Activated T-helper 17 cell treated with anti-CD3 and anti-CD28 coated beads, Interleukin-2, amount 50 U/mL, for 72 hours (primary cell): ENCODE data around the gene CD2AP. TPM values are rescaled to one million over a fixed set of nuclear protein-coding genes. Genes with fewer than 3 reads are reported as not detected.
"Not testable (repeated sequence)": the region's sequence is repeated elsewhere in the genome, so short reads cannot be mapped to it uniquely, and the experiment has no call there.

Experiments used
- ATAC-seq: fragments of 150-1000 bp; cut with Tn5 transposase; replicated peaks from 2 replicates; pipeline ENCODE4 v1.10.0; 2021; ENCODE audit warnings: mild to moderate bottlenecking, moderate library complexity
- H3K27ac Mint-ChIP-seq: one replicate; pipeline ENCODE4 v1.8.0; 2022; ENCODE audit warnings: mixed read lengths
- H3K27me3 Mint-ChIP-seq: one replicate; pipeline ENCODE4 v1.8.0; 2022; ENCODE audit warnings: mixed read lengths
- H3K36me3 Mint-ChIP-seq: one replicate; pipeline ENCODE4 v1.8.0; 2022; ENCODE audit warnings: low read depth, mild to moderate bottlenecking, mixed read lengths
- H3K4me1 Mint-ChIP-seq: one replicate; pipeline ENCODE4 v1.8.0; 2022; ENCODE audit warnings: mixed read lengths
- H3K4me3 Mint-ChIP-seq: one replicate; pipeline ENCODE4 v1.8.0; 2022; ENCODE audit warnings: mild to moderate bottlenecking, mixed read lengths
- H3K9me3 Mint-ChIP-seq: one replicate; pipeline ENCODE4 v1.8.0; 2022; ENCODE audit warnings: mixed read lengths
- total RNA-seq, 2 donors: library from RNA; stranded (reverse); gene quantifications; one replicate each; pipeline ENCODE4 v1.2.3, GENCODE V29; 2022

The CD2AP gene
- total RNA-seq = 10 to 100 TPM; 23.2 to 28.8 TPM

GRCh38 chr6:47477497-47478232 lies at the start of gene CD2AP:
CD2AP (plus strand) TSS chr6:47477789; CDS start chr6:47478245, 456 bp downstream.
- H3K36me3 Mint-ChIP-seq = peaks cover 6% of the 10 kb centered on the region
- H3K27ac Mint-ChIP-seq = peak within 1 kb of the TSS; percentile 99
- no peaks in the 10 kb centered on the region for H3K27me3 Mint-ChIP-seq
- peak within 1 kb of the TSS; percentile 100 for H3K4me3 Mint-ChIP-seq
- H3K4me1 Mint-ChIP-seq = peaks cover 7% of the 10 kb centered on the region
- no peaks in the 10 kb centered on the region for H3K9me3 Mint-ChIP-seq
- peak; percentile 87 for ATAC-seq

GRCh38 chr6:47428288-47428687 lies 49.3 kb upstream of the CD2AP start:
- Mint-ChIP-seq H3K36me3 (no peaks in the 10 kb centered on the region), H3K27ac (no peak overlapping the region), H3K27me3 (no peaks in the 10 kb centered on the region), H3K4me3 (no peak overlapping the region), H3K9me3 (peaks cover 16% of the 10 kb centered on the region), H3K4me1 (no peaks in the 10 kb centered on the region)
- no peak for ATAC-seq

DNA sequence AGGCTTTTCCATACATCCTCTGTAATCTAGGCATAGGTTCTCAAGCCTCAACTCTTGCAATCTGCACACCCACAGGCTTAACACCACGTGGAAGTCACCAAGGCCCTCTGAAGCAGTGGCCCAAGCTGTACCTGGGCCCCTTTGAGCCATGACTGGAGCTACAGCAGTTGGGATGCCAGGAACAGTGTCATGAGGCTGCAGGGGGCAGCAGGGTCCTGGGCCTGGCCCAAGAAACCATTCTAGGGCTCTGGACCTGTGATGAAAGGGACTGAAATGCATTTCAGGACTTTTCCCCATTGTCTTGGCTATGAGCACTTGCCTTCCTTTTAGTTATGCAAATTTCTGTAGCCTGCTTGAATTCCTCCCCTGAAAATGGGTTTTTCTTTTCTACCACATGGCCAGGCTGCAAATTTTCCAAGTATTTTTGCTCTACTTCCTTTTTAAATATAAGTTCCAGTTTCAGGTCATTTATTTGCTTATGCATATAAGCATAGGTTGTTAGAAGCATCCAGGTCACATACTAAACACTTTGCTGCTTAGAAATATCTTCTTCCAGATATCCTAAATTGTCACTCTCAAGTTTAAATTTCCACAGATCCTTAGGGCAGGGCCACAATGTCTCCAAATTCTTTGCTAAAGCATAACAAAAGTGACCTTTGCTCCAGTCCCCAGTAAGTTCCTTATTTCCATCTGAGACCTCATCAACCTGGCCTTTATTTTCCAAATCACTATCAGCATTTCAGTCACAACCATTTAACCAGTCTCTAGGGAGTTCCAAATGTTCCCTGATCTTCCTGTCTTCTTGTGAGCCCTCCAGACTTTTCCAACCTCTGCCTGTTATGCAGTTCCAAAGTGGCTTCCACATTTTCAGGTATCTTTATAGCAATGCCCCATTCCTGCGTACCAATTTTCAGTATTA lies 48.6 kb upstream of the CD2AP start:
- H3K27ac Mint-ChIP-seq = no peak overlapping the region
- H3K4me3 Mint-ChIP-seq = no peak overlapping the region
- no peaks in the 10 kb centered on the region for H3K36me3 Mint-ChIP-seq
- no peaks in the 10 kb centered on the region for H3K27me3 Mint-ChIP-seq
- peaks cover 16% of the 10 kb centered on the region for H3K9me3 Mint-ChIP-seq
- no peak for ATAC-seq
- H3K4me1 Mint-ChIP-seq = no peaks in the 10 kb centered on the region

- no peak overlapping the region for H3K27ac Mint-ChIP-seq
- no peaks in the 10 kb centered on the region for H3K36me3 Mint-ChIP-seq
- no peak for ATAC-seq
- H3K27me3 Mint-ChIP-seq = no peaks in the 10 kb centered on the region
- peaks cover 4% of the 10 kb centered on the region for H3K9me3 Mint-ChIP-seq
- H3K4me3 Mint-ChIP-seq = no peak overlapping the region
- H3K4me1 Mint-ChIP-seq = no peaks in the 10 kb centered on the region
Measured at GRCh38 chr6:47434372-47435253, 43.0 kb upstream of the CD2AP start.

GRCh38 chr6:47435254-47435612 lies 42.4 kb upstream of the CD2AP start:
- H3K36me3 Mint-ChIP-seq = no peaks in the 10 kb centered on the region
- no peak overlapping the region for H3K4me3 Mint-ChIP-seq
- ATAC-seq = no peak
- no peak overlapping the region for H3K27ac Mint-ChIP-seq
- no peaks in the 10 kb centered on the region for H3K27me3 Mint-ChIP-seq
- H3K9me3 Mint-ChIP-seq = peaks cover 3% of the 10 kb centered on the region
- H3K4me1 Mint-ChIP-seq = no peaks in the 10 kb centered on the region

GRCh38 chr6:47437592-47437991 lies 40.0 kb upstream of the CD2AP start:
- Mint-ChIP-seq H3K27me3 (no peaks in the 10 kb centered on the region), H3K27ac (no peak overlapping the region)

DNA sequence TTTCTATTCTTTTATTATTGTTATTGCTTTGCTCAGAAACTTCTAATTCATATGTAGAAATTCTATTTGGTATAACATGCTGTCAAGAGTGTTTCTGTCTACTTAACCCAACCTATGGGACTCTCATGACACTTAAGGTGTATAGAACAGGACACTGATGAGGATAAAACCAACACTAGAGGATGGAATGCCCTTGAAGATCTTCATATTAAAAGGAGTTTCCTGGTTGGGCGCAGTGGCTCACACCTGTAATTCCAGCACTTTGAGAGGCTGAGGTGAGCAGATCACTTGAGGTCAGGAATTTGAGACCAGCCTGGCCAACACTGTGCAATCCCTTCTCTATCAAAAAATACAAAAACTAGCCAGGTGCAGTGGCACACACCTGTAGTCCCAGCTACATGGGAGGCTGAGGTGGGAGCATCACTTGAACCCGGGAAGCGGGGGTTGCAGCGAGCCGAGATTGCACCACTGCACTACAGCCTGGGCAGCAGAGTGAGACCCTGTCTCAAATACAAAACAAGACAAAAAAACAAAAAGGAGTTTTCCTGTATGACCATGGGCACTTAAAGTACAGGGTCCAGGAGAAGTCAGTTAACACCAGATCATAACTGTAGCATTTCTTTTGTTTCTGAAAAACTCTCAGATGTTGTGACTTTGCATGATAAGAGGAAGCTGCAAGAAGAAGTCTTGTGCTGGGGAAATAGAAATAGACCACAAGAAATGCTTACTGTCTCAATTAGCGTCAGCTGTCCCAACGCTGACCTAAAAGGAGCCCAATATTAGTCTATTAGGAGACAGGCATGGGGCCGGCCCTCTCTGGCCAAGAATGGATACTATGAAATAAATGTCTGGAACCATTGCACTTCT lies 38.9 kb upstream of the CD2AP start:
- Mint-ChIP-seq H3K27me3 (no peaks in the 10 kb centered on the region), H3K9me3 (no peaks in the 10 kb centered on the region), H3K4me3 (no peak overlapping the region), H3K4me1 (no peaks in the 10 kb centered on the region), H3K27ac (no peak overlapping the region), H3K36me3 (no peaks in the 10 kb centered on the region)
- ATAC-seq = no peak

More at GRCh38 chr6:47437592-47437991, 40.0 kb upstream of the CD2AP start:
- H3K4me1 Mint-ChIP-seq = no peaks in the 10 kb centered on the region
- no peak for ATAC-seq
- H3K4me3 Mint-ChIP-seq = no peak overlapping the region
- H3K36me3 Mint-ChIP-seq = no peaks in the 10 kb centered on the region
- no peaks in the 10 kb centered on the region for H3K9me3 Mint-ChIP-seq

DNA sequence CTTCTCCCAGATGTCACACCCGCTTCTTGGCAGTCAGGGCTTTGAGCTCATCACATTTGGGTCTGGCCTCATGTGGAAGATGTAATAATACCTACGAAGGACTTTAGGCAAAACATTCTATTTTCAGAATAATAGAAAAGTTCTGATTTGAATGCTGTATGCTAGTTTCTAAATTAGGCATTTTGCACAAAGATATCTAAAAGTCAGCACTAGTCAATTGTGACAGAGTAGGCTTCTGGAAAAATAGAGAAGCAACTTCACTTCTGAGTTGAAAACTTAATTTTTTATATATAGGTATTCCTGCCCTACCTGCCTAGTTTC lies 38.3 kb upstream of the CD2AP start:
- no peaks in the 10 kb centered on the region for H3K36me3 Mint-ChIP-seq
- H3K27ac Mint-ChIP-seq = no peak overlapping the region
- no peak overlapping the region for H3K4me3 Mint-ChIP-seq
- H3K9me3 Mint-ChIP-seq = no peaks in the 10 kb centered on the region
- H3K27me3 Mint-ChIP-seq = no peaks in the 10 kb centered on the region
- ATAC-seq = no peak
- no peaks in the 10 kb centered on the region for H3K4me1 Mint-ChIP-seq

DNA sequence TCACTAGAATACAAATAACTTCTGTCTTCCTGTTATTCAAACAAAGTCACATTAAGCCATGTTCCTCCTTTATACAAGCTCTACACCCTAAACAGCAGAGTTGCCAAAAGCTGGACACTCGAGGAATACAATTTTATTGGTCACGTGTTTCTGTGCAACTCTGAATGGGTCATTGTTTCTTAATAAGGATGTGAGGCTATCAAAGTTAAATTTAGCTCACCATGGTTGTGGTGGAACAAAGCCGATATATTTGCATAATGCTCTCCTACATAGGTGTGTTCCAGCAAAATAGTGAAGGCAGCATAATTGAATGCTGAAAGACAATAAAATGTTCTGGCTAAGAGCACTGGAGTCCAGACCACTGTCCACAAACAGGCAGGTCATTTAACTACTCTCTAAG lies 36.9 kb upstream of the CD2AP start:
- no peak overlapping the region for H3K4me3 Mint-ChIP-seq
- no peak overlapping the region for H3K27ac Mint-ChIP-seq
- no peak for ATAC-seq
- H3K36me3 Mint-ChIP-seq = no peaks in the 10 kb centered on the region
- no peaks in the 10 kb centered on the region for H3K9me3 Mint-ChIP-seq
- no peaks in the 10 kb centered on the region for H3K4me1 Mint-ChIP-seq
- no peaks in the 10 kb centered on the region for H3K27me3 Mint-ChIP-seq

- H3K36me3 Mint-ChIP-seq, H3K4me3 Mint-ChIP-seq, H3K27me3 Mint-ChIP-seq, H3K9me3 Mint-ChIP-seq, H3K4me1 Mint-ChIP-seq, ATAC-seq, H3K27ac Mint-ChIP-seq: not testable (repeated sequence)
Measured at GRCh38 chr6:47444964-47445363, 32.6 kb upstream of the CD2AP start.

DNA sequence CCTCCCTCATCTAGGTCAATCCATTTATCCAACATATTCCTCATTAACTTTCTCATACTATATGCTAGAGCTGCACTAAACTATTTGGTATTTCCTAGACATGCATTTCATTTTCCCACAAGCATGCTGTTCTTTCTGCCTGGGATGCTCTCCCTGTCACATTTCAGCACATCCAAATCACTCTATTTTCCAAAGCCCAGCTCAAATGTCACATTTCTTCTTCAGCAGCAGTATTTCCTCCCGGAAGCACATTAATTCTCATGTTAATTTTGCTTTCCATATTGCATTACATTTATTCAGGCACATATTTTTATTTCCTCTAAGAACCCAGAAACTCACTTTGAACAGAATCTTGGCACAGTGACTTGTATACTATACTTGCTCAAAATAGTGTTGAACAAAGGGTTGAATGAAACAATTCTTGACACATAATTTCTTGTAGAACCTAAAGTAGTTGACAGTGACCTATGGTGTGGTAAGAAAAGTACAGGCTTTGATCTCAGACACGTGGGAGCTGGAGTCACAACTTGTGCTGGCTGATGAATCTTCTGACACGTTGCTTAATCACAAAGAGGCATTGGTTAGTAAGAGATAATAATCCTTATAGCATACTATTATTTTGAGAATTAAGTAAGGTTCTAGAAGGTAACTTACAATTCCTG lies 30.8 kb upstream of the CD2AP start:
- H3K36me3 Mint-ChIP-seq = no peaks in the 10 kb centered on the region
- no peaks in the 10 kb centered on the region for H3K9me3 Mint-ChIP-seq
- no peak overlapping the region for H3K4me3 Mint-ChIP-seq
- H3K27me3 Mint-ChIP-seq = no peaks in the 10 kb centered on the region
- H3K27ac Mint-ChIP-seq = no peak overlapping the region
- no peaks in the 10 kb centered on the region for H3K4me1 Mint-ChIP-seq
- ATAC-seq = peak; percentile 79

- H3K27ac Mint-ChIP-seq = no peak overlapping the region
- H3K36me3 Mint-ChIP-seq = no peaks in the 10 kb centered on the region
- no peak overlapping the region for H3K4me3 Mint-ChIP-seq
- H3K4me1 Mint-ChIP-seq = no peaks in the 10 kb centered on the region
- H3K9me3 Mint-ChIP-seq = no peaks in the 10 kb centered on the region
- H3K27me3 Mint-ChIP-seq = no peaks in the 10 kb centered on the region
- no peak for ATAC-seq
Measured at GRCh38 chr6:47447722-47448121, 29.9 kb upstream of the CD2AP start.

- H3K36me3 Mint-ChIP-seq = no peaks in the 10 kb centered on the region
- no peak for ATAC-seq
- H3K4me3 Mint-ChIP-seq = no peak overlapping the region
- H3K9me3 Mint-ChIP-seq = no peaks in the 10 kb centered on the region
- H3K27ac Mint-ChIP-seq = no peak overlapping the region
- H3K4me1 Mint-ChIP-seq = peaks cover 9% of the 10 kb centered on the region
- no peaks in the 10 kb centered on the region for H3K27me3 Mint-ChIP-seq
Measured at GRCh38 chr6:47451162-47451561, 26.4 kb upstream of the CD2AP start.
